Upper lobe of left lung (tissue), 6 donors: Measurements from ENCODE around the gene PCBP3. TPM values are rescaled to one million over a fixed set of nuclear protein-coding genes. Genes with fewer than 3 reads are reported as not detected.
A peak's percentile ranks its signal among the peaks of the same experiment; 100 is the strongest.
"Not testable (repeated sequence)": the region's sequence is repeated elsewhere in the genome, so short reads cannot be mapped to it uniquely, and the experiment has no call there.

Experiments used
- ATAC-seq, 2 donors: fragments of 200-7000 bp; cut with Tn5 transposase; one replicate each; pipeline ENCODE4 v1.9.1; 2022; ENCODE audit warnings: mild to moderate bottlenecking in 2 of 2, moderate library complexity in 2 of 2; ENCODE audit not compliant: low FRiP score in 2 of 2
- DNase-seq, 2 donors: peaks; one replicate each; pipeline ENCODE4 v3.0.0-alpha.2; 2019 to 2020
- H3K27ac ChIP-seq, 4 donors: fragments of 200-600 bp; sonication (generic); one replicate each; pipeline ENCODE4 v1.5.1; 2016 to 2019
- H3K27me3 ChIP-seq, 4 donors: fragments of 200-600 bp; sonication (generic); one replicate each; pipeline ENCODE4 v1.5.1; 2017 to 2019
- H3K36me3 ChIP-seq, 4 donors: fragments of 200-600 bp; sonication (generic); one replicate each; pipeline ENCODE4 v1.5.1; 2016 to 2019
- H3K4me1 ChIP-seq, 4 donors: fragments of 200-600 bp; sonication (generic); one replicate each; pipeline ENCODE4 v1.5.1; 2018 to 2019
- H3K4me3 ChIP-seq, 4 donors: fragments of 200-600 bp; sonication (generic); one replicate each; pipeline ENCODE4 v1.5.1; 2017 to 2019; ENCODE audit warnings: mild to moderate bottlenecking in 2 of 4, moderate library complexity in 1 of 4
- H3K9me3 ChIP-seq, 4 donors: fragments of 200-600 bp; sonication (generic); one replicate each; pipeline ENCODE4 v1.5.1; 2018 to 2019
- CTCF ChIP-seq, 6 experiments: fragments of 450-650 bp in 4 of 6; fragments of 200-600 bp in 2 of 6; sonication (generic) in 2 of 6; IDR thresholded peaks; one replicate each; pipeline ENCODE4 v1.5.1; 2016 to 2019; ENCODE audit warnings: antibody characterized with exemption in 6 of 6
- EP300 ChIP-seq, 4 donors: sonication (generic); formaldehyde crosslinking; IDR thresholded peaks; one replicate each; pipeline ENCODE4 v1.5.1; 2017; ENCODE audit warnings: antibody characterized with exemption in 4 of 4, control low read depth in 2 of 4
- POLR2A ChIP-seq, 4 donors: fragments of 450-650 bp; IDR thresholded peaks; one replicate each; pipeline ENCODE4 v1.5.1; 2016 to 2017; ENCODE audit warnings: antibody characterized with exemption in 4 of 4, mild to moderate bottlenecking in 2 of 4
- POLR2AphosphoS5 ChIP-seq, 2 donors: sonication (generic); formaldehyde crosslinking; IDR thresholded peaks; one replicate each; pipeline ENCODE4 v1.5.1; 2017; ENCODE audit warnings: antibody characterized with exemption in 2 of 2
- WGBS, 2 donors: methylation state at CpG; one replicate each; pipeline ENCODE4 v1.1.5; 2017 to 2018; 5-methylcytosine and 5-hydroxymethylcytosine counted together
- total RNA-seq, 6 donors: library from RNA; depleted of rRNA in 4 of 6; stranded (reverse); fragments of >200 nt in 4 of 6; gene quantifications; one replicate each; pipeline versions ENCODE4 v1.1.0 to v1.2.1, GENCODE V29; 2016 to 2021
- donor health status: DM: no; HTN: no; CAD: no; lungs with moderate emphysema.
- donor health status: DM: no; HTN: yes; CAD: no; lungs with severe emphysema.

Gene PCBP3
- total RNA-seq, 6 donors from 2014 or later, result 0.78 to 10.5 (median 3.3) TPM

DNA sequence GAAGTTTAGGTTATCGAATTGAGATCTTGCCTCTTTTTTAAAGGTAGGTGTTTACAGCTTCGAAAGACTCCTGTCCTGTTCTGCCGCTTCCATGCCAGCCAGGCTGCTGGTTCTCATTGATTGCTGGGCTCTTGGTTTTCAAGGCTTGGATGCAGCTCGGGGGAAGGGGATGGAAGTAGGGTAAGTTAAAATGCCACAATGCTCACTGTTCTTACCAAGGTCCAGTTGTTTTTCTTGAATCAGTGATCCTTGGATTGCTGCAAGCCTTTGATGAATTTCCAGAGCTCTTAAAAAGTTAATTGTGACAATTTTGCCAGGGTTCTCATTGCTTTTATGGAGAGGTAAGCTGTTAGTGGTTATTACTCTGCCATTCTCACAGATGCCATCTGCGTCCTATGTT, 74.9 kb downstream of the PCBP3 start:
- H3K27me3 ChIP-seq, result no peaks in the 10 kb centered on the region
- DNase-seq (no peak), ATAC-seq (no peak)
- no peaks in the 10 kb centered on the region for H3K4me1 ChIP-seq
- H3K9me3 ChIP-seq, result no peaks in the 10 kb centered on the region
- 92 to 96% methylated on average over 5 of the region's 5 CpGs for WGBS, 2 donors
- H3K27ac ChIP-seq, result no peak overlapping the region
- TF ChIP-seq POLR2A (IDR thresholded peaks at IDR 0.05) (no peak), CTCF (IDR thresholded peaks at IDR 0.05) (no peak), EP300 (IDR thresholded peaks at IDR 0.05) (no peak), POLR2AphosphoS5 (IDR thresholded peaks at IDR 0.05) (no peak)
- H3K4me3 ChIP-seq, result no peak overlapping the region
- no peaks in the 10 kb centered on the region for H3K36me3 ChIP-seq

- no peak overlapping the region for H3K4me3 ChIP-seq
- H3K27ac ChIP-seq, result no peak overlapping the region
- ATAC-seq (no peak), DNase-seq (no peak)
- H3K4me1 ChIP-seq, result no peaks in the 10 kb centered on the region
- TF ChIP-seq POLR2A (IDR thresholded peaks at IDR 0.05) (no peak), EP300 (IDR thresholded peaks at IDR 0.05) (no peak), CTCF (IDR thresholded peaks at IDR 0.05) (no peak), POLR2AphosphoS5 (IDR thresholded peaks at IDR 0.05) (no peak)
- H3K36me3 ChIP-seq, result no peaks in the 10 kb centered on the region
- no peaks in the 10 kb centered on the region for H3K27me3 ChIP-seq
- no peaks in the 10 kb centered on the region for H3K9me3 ChIP-seq
- 69 to 79% methylated on average over 6 of the region's 6 CpGs for WGBS, 2 donors
Measured at GRCh38 chr21:45719177-45719802, 75.8 kb downstream of the PCBP3 start.

GRCh38 chr21:45720204-45720603, 76.7 kb downstream of the PCBP3 start:
- not testable (repeated sequence) for ATAC-seq, H3K36me3 ChIP-seq, H3K4me1 ChIP-seq, H3K9me3 ChIP-seq, H3K27me3 ChIP-seq, H3K27ac ChIP-seq, H3K4me3 ChIP-seq, DNase-seq
- WGBS, 2 donors, result 89 to 100% methylated on average over 1 of the region's 1 CpG

DNA sequence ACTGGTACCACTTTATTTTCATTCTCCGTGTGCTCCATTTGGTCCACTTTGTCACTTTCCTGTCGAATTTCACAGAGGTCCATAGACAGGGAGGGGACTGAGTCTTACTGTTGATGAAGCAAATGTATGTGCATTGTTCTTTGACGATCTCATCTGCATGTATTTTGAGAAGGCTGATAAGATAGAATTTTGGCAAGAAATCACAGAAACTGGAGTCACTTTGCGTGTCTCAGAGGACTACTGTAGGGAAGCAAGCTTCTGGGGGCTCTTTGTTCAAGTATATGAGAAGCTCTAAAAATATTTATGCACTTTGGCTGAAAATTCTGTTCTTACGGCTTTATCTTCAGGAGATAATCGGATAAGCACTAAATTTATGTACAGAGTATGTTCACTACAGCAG, 78.1 kb downstream of the PCBP3 start:
- TF ChIP-seq POLR2A (IDR thresholded peaks at IDR 0.05), result no peak
- no peak for TF ChIP-seq CTCF (IDR thresholded peaks at IDR 0.05)
- no peak for TF ChIP-seq EP300 (IDR thresholded peaks at IDR 0.05)
- TF ChIP-seq POLR2AphosphoS5 (IDR thresholded peaks at IDR 0.05), result no peak
- DNase-seq, result no peak
- Histone ChIP-seq H3K27ac (no peak overlapping the region), H3K4me1 (no peaks in the 10 kb centered on the region), H3K9me3 (no peaks in the 10 kb centered on the region), H3K36me3 (no peaks in the 10 kb centered on the region), H3K4me3 (no peak overlapping the region), H3K27me3 (no peaks in the 10 kb centered on the region)
- 69 to 75% methylated on average over 6 of the region's 6 CpGs for WGBS, 2 donors
- ATAC-seq, result no peak

- ATAC-seq (no peak), DNase-seq (peak in 1 of 2 donors; percentile 41)
- Histone ChIP-seq H3K27me3 (no peaks in the 10 kb centered on the region), H3K9me3 (no peaks in the 10 kb centered on the region), H3K36me3 (no peaks in the 10 kb centered on the region), H3K4me1 (no peaks in the 10 kb centered on the region), H3K4me3 (no peak overlapping the region), H3K27ac (no peak overlapping the region)
- WGBS, 2 donors, result 87 to 91% methylated on average over 10 of the region's 10 CpGs
- TF ChIP-seq POLR2A (IDR thresholded peaks at IDR 0.05), result no peak
- TF ChIP-seq POLR2AphosphoS5 (IDR thresholded peaks at IDR 0.05), result no peak
- no peak for TF ChIP-seq EP300 (IDR thresholded peaks at IDR 0.05)
- TF ChIP-seq CTCF (IDR thresholded peaks at IDR 0.05), result no peak
Measured at GRCh38 chr21:45723049-45723958, 79.8 kb downstream of the PCBP3 start.
